Activated CD4-positive, alpha-beta T cell treated with anti-CD3 and anti-CD28 coated beads, Interleukin-2, amount 50 U/mL, for 48 hours (primary cell): Measurements from ENCODE around the gene LMNTD2.
A peak's percentile ranks its signal among the peaks of the same experiment; 100 is the strongest.
"Not testable (repeated sequence)": the region's sequence is repeated elsewhere in the genome, so short reads cannot be mapped to it uniquely, and the experiment has no call there.

Experiments used
- DNase-seq, 2 experiments: peaks; one replicate each; pipeline ENCODE4 v3.0.0-alpha.2; 2020

LMNTD2 gene

DNA sequence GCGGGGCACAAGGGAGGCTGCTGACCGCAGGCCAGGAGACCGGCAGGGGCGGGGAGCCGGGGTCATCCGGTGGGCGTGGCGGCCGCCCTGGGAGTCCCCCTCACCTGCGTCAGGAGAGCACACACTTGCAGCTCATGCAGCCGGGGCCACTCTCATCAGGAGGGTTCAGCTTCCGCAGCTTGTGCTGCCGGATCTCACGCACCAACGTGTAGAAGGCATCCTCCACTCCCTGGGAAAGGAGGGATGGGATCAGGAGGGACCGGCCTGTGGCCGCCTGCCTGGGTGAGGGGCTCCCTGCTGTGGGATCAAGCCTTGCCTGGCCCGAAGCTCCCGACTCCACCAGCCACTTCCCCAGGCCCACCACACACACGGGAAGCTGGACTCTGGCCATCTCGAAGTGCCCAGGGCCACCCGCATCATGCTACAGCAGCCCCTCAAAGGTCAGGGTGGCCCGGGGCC is 28.0 kb downstream of the LMNTD2 start:
- DNase-seq, result no peak

DNA sequence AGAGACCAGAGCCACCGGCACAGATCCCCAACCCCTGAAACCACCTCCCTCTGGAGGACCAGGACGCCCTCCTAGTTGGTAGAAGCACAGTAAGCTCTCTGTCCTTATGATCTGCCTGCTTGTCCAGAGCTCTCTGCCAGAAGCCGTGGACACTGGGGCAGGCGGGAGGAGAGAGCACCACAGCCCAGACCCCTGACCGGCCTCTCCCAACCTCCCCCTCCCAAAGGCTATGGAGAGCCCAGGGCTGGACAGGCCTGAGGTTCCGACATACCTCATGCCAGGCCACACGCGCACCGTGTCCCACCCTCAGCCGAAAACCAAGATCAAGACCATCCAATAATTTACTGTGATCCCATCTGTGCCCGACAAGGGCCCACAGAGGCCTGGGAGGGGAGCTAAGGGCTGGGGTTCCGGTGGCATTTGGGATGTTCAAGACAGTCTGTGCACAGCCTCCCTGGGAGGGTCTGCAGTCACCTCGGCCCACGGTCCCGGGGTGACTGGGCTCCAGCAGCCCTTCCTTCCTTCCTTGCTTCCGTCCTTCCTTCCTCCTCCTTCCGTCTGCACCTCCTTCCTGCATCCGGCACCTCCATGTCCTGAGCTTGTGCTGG is 28.5 kb downstream of the LMNTD2 start:
- DNase-seq, result no peak

DNA sequence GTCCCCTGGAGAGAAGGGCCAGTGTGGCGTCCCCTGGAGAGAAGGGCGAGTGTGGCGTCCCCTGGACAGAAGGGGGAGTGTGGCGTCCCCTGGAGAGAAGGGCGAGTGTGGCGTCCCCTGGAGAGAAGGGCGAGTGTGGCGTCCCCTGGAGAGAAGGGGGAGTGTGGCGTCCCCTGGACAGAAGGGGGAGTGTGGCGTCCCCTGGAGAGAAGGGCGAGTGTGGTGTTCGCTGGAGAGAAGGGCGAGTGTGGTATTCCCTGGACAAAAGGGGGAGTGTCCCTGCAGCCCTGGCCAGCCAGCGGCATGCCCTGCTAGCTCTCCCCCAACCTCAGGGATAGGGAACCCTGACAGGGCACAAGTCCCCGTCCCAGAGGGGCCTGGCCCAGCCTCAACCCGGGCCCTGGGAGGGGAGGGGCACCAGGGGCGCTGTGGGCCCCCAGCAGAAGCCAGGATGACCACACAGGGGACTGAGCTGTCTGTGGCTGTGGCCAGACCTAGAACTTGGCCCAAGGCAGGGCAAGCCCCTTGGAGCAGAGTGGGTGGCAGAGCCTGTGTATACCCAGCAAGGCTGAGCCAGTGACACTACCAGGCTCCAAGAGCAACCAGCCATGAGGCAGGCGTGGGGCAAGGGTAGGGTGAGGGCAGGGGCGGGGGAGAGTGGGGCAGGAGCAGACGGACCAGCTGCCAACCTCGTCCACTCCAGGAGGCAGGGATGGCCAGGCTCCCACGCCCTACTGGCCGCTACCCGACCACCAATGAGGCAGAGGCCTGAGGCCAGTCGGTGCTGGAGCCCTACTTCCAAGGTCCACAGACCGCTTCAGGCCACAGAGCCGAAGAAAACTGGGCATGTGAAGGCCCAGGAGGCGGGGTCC is 29.3 kb downstream of the LMNTD2 start:
- DNase-seq, result no peak

DNA sequence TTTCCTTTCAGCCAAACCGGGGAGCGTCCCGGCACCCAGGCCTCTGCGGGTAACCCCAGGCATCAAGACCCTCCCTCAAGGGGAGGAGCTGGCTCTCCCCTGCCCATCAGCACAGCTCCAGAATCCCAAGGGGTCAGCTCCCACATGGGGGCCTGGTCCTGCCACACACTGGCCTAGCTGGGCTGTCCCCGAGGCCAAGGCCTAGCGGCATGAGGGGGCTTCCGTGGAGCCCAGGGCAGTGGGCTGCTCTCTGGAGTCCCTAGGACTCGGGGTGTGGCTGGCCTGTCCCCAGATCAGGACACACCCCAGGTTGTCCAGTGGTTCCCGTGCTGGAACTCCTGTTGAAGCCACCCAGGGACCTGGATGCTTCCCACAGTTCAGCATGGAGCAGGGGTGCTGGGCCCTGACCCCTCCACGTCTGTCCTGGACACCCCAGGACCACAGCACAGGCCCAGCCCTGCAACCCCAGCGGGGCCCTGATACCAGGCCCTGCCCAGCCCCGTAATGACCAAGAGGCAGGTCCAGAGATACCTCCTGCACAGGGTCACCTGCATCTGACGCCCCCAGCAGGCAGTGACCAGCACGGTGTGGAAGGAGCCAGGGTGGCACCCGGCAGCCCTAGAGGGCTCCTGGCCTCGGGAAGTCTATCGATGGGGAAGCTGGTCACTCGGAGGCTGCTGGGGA is 30.7 kb downstream of the LMNTD2 start:
- no peak for DNase-seq

DNA sequence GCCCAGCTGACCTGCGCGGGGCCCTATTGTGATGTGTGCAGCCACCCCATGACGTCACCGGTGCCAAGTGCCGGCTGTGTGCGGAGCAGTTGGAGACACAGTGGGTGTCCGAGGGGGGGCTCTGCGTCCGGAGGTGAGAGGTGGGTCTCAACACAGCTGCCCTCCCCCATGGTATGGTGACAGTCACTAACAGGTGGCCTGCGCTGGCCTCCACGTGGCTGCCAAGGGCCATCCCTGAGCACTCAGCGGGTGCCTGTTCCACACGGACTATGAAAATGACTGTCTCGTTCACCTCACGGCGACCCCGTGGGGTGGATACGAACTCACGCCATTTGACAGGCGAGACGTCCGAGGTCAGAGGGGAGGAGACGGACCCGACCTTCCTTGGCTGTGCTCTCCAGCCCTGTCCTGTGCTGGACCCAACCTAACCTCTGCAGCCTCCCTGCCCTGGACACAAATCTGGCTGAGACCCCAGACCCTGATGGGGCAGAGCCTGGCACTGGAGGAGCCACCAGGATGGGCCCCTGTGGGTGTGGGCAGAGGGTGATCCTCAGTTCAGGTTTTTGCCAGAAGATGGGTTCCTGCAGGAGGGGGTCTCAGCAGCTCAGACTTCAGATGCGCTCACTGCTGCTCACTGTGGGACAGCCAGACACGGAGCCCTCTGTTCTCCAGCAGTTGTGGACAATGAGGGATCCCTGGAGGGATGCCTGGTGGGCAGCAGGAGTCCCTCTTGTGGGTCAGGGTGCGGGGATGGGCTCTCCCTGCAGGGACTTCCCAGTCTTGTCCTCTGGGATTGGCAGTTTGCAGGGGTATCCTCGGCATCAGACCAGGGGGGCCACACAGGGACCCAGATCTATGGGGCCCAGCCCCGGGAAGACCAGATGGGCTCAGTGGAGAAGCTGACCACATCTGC is 31.5 kb downstream of the LMNTD2 start:
- no peak for DNase-seq

DNA sequence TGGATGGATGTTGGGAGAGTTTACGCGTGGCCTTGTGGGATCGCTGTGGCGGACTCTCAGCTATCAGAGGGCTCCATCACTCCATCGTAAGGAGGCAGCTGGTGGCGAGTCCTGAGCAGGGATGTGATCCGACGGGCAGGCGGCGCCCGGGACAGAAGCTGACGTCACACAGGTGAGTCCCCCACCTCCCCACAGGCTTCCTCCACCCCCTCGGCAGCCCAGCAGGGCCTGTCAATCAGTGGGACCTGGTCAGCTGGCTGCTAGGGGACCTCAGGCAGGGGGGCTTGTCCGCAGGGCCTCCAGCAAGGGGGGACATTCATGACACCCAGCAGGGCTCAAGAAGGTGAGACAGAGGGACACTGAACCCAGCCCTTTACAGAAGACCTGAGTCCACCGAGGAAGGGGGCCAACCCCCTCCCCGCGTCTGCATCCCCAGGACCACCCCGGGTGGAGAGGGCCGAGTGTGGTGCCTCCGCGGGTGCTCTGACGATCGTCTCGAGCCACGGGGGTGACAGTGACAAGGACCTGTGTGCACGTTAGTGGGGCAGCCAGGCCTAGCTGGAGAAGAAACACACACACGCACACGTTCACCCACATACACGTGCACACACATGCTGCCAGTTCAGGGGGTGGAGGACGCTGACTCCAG is 32.2 kb downstream of the LMNTD2 start:
- DNase-seq, result no peak

DNA sequence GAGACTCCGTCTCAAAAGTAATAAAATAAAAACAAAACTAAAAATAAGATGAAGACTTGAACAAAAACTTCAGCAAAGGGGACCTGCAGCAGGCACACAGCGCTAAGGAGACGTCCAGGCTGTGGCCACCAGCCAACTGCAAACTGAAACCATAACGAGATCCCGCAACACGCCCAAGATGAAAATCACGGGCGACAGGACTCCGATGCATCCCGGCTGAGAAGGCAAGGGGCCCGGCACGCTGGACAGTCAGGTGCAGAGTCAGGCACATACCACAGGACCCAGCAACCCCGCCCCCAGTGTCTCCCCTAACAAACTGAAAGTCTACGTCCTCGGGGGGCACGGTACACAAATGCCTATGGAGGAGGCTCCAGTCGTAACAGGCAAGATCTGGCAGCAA is 34.3 kb downstream of the LMNTD2 start:
- DNase-seq, result no peak

DNA sequence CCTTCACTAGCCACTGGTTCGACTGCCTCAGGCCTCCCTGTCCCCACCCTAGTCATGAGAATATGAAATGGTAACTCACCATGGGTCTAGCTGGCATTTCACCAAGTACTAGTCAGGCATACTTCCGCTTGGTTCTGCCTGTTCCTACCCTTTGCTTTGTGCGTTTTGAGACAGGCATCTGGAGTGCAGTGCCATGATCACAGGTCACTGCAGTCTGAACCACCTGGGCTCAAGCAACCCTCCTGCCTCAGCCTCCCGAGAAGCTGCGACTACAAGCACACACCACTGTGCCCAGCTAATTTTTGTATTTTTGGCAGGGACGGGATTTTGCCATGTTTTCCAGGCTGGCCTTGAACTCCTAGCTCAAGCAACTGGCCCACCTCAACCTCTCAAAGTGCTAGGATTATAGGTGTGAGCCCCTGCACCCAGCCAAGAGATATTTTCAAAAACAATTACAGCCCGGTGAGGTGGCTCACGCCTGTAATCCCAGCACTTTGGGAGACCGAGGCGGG is 39.3 kb downstream of the LMNTD2 start:
- DNase-seq, result no peak

DNA sequence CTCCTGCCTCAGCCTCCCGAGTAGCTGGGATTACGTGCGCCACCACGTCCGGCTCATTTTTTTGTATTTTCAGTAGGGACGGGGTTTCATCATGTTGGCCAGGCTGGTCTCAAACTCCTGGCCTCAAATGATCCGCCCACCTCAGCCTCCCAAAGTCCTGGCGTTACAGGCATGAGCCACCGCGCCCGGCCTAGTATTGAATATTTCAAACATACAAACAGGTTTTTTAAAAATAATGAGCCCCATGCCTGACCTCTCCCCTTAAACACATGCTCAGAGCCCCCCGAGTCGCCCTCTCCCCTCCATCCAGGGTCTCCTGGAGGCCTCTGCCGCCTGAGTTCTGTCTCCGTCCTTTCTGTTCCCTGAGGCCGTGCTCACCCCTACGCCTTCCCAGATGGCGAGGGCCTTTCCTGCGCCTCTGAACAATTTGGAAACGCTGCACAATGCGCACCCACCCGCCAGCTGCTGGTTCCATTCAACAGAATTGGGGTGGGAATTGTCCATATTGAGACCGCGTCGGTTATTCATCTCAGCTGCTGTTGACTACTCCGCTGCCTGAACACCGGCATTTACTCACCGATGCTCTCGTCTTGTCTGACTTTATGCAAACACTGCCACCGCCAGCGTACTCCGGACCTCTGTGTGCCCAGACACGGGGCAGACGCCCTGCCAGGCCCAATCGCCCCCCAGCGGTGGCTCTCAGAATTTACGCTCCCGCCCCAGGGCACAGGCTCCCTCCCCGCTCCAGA is 39.9 kb downstream of the LMNTD2 start:
- DNase-seq, result no peak

DNA sequence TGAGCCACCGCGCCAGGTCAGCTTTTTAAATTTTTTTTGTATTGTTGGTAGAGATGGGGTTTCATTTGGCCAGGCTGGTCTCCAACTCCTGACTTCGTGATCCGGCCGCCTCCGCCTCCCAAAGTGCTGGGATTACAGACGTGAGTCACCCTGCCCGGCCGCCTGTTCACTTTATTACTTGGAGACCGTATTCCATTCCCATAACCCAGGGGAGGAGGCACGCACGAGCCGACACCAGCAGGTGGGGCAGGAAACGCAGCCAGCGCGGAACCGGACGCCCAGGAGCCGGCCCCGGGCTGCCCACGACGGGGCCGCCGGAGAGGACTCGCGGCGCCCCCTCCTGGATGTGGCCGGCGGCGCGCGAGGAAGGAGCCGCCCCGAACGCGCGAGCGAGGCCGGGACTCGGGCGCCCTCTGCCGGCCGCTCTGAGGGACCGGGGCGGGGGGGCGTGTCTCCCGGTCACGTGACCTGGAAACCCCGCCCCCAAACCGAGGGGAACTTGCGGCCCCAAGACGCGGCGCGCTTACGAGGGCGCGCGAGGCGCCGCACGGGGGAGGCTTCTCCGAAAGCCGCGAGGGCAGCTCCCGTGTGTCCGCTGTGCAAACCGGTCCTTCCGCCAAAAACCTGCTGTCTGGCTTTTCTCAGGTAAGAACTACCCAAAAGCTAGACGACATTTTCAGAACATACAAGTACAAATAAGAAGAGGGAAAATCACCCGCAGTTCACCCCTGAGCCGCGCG is 41.9 kb downstream of the LMNTD2 start:
- peak; percentile 78 to 82 for DNase-seq

DNA sequence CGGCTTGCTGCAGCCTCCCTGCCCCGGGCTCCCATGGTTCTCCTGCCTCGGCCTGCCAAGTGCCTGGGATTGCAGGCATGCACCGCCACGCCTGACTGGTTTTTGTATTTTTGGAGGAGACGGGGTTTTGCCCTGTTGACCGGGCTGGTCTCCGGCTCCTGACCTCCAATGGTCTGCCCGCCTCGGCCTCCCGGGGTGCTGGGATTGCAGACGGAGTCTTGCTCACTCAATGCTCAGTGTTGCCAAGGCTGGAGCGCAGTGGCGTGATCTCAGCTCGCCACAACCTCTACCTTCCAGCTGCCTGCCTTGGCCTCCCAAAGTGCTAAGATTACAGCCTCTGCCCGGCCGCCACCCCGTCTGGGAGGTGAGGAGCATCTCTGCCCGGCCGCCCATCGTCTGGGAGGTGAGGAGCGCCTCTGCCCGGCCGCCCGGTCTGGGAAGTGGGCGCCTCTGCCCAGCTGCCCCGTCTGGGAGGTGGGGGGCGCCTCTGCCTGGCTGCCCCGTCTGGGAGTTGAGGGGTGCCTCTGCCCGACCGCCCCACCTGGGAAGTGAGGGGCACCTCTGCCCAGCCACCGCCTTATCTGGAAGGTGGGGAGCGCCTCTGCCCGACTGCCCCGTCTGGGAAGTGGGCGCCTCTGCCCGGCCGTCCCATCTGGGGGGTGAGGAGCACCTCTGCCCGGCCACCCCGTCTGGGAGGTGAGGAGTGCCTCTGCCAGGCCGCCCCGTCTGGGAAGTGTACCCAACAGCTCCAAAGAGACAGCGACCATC is 43.4 kb downstream of the LMNTD2 start:
- DNase-seq, result not testable (repeated sequence)

DNA sequence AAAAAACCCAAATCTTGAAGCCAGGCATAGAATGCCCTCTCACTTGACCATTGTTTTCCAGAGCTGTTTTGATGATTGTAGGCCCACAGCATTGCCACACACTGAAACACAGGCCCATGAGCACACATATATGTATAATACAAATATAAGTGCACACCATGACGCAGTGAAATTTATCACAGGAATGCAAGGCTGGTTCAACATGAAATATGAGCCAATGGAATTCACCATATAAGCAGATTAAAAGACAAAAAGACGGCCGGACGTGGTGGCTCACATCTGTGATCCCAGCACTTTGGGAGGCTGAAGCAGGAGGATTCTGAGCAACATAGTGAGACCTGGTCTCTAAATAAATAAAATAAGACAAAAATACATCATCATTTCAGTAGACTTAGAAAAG is 44.1 kb downstream of the LMNTD2 start:
- no peak for DNase-seq

DNA sequence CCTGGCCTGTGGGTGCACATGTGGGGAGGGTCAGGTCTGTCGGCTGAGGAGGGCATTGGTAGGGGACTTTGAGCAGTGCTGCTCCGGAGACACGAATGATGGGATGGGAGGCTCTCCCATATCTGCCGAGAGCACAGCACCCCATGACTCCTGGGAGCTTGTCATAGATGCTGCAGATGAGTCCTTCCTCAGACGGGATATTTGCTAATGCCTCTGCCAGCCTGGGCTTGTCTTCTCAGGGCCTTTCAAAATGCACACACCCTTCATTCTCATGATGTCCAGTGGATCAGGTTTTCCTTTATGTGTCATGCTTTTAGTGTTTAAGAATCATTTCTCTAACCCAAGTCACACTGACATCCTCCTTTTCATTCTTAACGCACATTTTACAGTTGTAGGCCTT is 45.4 kb downstream of the LMNTD2 start:
- no peak for DNase-seq

DNA sequence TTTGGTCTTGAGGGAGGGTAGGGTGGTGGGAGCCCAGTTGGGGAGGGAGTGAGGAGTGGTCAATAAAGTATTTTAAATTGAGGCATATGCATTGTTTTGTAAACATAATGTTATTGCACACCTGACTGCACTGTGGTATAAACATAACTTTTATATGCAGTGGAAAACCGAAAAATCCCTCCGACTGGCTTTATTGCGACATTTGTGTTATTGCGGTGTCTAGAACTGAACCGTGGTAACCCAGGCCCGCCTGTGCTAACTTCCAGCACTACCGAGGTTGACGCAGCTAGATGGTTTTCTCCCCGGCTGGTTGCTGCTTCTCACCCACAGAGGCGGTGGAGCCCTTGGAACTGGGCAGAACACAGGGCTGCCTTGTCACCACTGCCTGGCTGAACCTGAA is 45.9 kb downstream of the LMNTD2 start:
- DNase-seq, result no peak

DNA sequence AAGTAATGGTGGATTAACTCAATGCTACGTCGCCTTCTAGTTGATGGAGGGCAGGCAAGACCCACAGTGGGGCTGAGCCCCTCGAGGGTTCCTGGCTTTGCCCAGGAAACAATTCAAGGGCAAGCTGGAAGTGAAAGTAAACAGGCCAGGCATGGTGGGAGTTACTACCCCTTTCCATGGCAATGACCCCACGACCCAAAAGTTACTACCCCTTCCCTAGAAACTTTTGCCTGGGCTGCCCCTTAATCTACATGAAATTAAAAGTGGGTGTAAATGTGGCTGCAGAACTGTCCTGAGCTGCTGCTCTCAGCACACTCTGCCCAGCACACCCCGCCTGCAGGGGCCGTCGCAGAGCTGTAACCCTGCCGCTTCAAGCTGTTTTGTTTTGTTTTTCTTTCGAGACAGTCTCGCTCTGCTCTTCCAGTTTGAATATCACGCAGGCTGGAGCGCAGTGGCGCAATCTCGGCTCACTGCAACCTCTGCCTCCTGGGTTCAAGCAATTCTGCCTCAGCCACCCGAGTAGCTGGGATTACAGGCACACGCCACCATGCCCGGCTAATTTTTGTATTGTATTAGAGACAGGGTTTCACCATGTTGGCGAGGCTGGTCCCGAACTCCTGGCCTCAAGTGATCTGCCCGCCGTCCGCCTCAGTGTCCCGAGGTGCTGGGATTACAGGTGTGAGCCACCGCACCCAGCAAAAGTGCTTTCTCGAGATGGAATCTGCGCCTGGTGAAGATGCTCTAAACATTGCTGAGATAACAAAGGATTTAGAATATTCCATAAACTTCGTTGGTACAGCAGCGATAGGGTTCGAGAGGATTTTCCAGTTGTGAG is 47.6 kb downstream of the LMNTD2 start:
- no peak for DNase-seq

DNA sequence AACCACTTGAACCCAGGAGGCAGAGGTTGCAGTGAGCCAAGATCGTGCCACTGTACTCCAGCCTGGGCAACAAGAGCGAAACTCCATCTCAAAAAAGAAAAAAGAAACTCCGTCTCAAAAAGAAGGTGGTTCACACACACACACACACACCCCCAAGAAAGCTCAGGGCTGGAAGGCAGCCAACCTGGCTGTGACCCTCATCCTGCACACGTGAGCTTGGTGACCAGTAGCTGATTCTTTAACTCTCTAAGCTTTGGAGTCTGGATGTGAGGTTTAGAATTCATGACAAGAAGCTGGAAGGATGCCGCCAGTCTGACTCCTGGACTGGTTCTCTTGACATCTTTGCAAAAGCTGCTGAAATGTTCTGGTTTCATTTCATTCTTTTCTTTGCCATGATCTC is 51.6 kb downstream of the LMNTD2 start:
- no peak for DNase-seq

DNA sequence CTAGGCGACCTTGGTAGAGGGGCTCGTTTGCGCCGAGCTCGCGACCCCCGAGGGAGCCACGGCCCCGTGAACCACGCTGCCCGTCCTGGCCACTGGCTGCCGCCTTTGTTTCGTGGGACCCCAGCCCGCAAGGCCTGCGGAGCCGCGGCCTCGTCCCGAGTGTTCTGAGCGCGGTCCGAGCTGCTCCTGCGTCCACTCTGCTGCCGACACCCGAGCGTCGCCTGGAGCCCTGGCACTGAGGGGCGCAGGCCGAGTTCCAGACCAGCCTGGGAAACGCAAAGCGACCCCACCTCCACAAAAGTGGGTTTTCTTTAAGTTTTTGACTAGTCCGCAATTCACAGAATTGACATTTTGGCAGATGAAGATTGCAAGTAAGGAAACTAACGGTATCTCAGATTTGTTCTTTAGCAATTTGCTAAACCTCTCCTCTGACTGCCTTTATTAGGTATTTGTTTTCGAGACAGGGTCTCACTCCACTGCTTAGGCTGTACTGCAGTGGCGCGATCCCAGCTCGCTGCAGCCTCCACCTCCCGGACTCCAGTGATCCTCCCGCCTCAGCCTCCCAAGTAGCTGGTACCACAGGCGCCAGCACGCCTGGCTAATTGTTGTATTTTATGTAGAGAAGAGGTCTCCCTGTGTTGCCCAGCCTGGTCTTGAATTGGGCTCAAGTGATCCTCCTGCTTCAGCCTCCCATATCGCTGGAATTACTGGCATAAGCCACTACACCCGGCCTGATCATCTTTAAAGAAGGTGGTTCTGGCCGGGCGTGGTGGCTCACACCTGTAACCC is 52.6 kb downstream of the LMNTD2 start:
- no peak for DNase-seq
